IMR-90 (cell line): ENCODE results near the gene CENPI. TPM values are rescaled to one million over a fixed set of nuclear protein-coding genes. Genes with fewer than 3 reads are reported as not detected.

Experiments
- ATAC-seq: fragments of 200-7000 bp; cut with Tn5 transposase; 2 replicates; pipeline ENCODE4 v1.9.1; 2020; ENCODE audit warnings: low read depth, mild to moderate bottlenecking, moderate library complexity
- BruUV-seq: library from RNA; stranded (reverse); fragments of 400-500 nt; replicated peaks from 2 replicates; lab custom pipeline; 2021; lab: Mats Ljungman, UMichigan
- CTCF ChIA-PET: fragments of 300-600 bp; formaldehyde crosslinking; extraction: SDS; loops from one replicate; lab custom pipeline; 2021; ENCODE audit warnings: antibody characterized with exemption; lab: Yijun Ruan, JAX
- POLR2A ChIA-PET: fragments of 300-600 bp; sonication (Branson Sonifier 250); formaldehyde crosslinking; loops from one replicate; lab custom pipeline; 2022; ENCODE audit warnings: antibody characterized with exemption; ENCODE audit not compliant: unreplicated experiment; lab: Charles Lee
- DNase-seq: peaks from one replicate; pipeline ENCODE4 v3.0.0; 2013
- H2AFZ ChIP-seq: replicated peaks from 2 replicates; pipeline ENCODE3; 2013; ENCODE audit warnings: low read length, mild to moderate bottlenecking; ENCODE audit not compliant: poor library complexity
- H2AK5ac ChIP-seq: 2 replicates; pipeline ENCODE4 v1.6.1; 2013; ENCODE audit warnings: low read depth, low read length, inconsistent platforms
- H2AK9ac ChIP-seq: replicated peaks from 2 replicates; pipeline ENCODE3; 2013; ENCODE audit warnings: mild to moderate bottlenecking, low read depth, low read length, moderate library complexity; ENCODE audit not compliant: poor library complexity
- H2BK120ac ChIP-seq: 2 replicates; pipeline ENCODE4 v1.6.1; 2013; ENCODE audit warnings: low read depth, low read length, inconsistent platforms
- H2BK15ac ChIP-seq: 3 replicates; pipeline ENCODE4 v1.6.1; 2013; ENCODE audit warnings: low read depth, low read length, inconsistent platforms
- H2BK20ac ChIP-seq: 2 replicates; pipeline ENCODE4 v1.6.1; 2013; ENCODE audit warnings: low read depth, mild to moderate bottlenecking, inconsistent platforms, low read length, moderate library complexity
- H2BK5ac ChIP-seq: 2 replicates; pipeline ENCODE4 v1.6.1; 2013; ENCODE audit warnings: mild to moderate bottlenecking, low read depth, low read length, inconsistent platforms; ENCODE audit not compliant: poor library complexity, severe bottlenecking
- H3K14ac ChIP-seq: replicated peaks from 2 replicates; pipeline ENCODE4 v1.6.1; 2013; ENCODE audit warnings: low read depth, low read length, inconsistent platforms
- H3K18ac ChIP-seq: 2 replicates; pipeline ENCODE4 v1.6.1; 2013; ENCODE audit warnings: low read depth, low read length, control low read depth
- H3K23ac ChIP-seq: 2 replicates; pipeline ENCODE4 v1.6.1; 2013; ENCODE audit warnings: low read depth, low read length, inconsistent platforms
- H3K27ac ChIP-seq: 2 replicates; pipeline ENCODE4 v1.5.1; 2013; ENCODE audit warnings: mild to moderate bottlenecking, control low read depth, low read length; ENCODE audit not compliant: insufficient read depth
- H3K27me3 ChIP-seq: 2 replicates; pipeline ENCODE4 v1.6.1; 2013; ENCODE audit warnings: low read length; ENCODE audit not compliant: control insufficient read depth, insufficient read depth
- H3K36me3 ChIP-seq: 2 replicates; pipeline ENCODE4 v1.6.1; 2013; ENCODE audit warnings: low read length, mixed read lengths; ENCODE audit not compliant: control insufficient read depth, insufficient read depth
- H3K4ac ChIP-seq: 2 replicates; pipeline ENCODE4 v1.6.1; 2013; ENCODE audit warnings: low read depth, low read length, inconsistent platforms
- H3K4me1 ChIP-seq: 2 replicates; pipeline ENCODE4 v1.6.1; 2013; ENCODE audit warnings: low read length, mixed read lengths; ENCODE audit not compliant: control insufficient read depth, insufficient read depth
- H3K4me2 ChIP-seq: 2 replicates; pipeline ENCODE4 v1.6.1; 2013; ENCODE audit warnings: low read depth, mild to moderate bottlenecking, control low read depth, low read length, moderate library complexity
- H3K4me3 ChIP-seq: 2 replicates; pipeline ENCODE4 v1.5.1; 2013; ENCODE audit warnings: low read depth, mild to moderate bottlenecking, control low read depth, low read length, moderate library complexity; ENCODE audit not compliant: insufficient read depth
- H3K56ac ChIP-seq: 2 replicates; pipeline ENCODE4 v1.6.1; 2013; ENCODE audit warnings: low read length, inconsistent platforms; ENCODE audit not compliant: insufficient read depth; ENCODE audit errors: extremely low read depth
- H3K79me1 ChIP-seq, 2 experiments: 2 replicates each; pipeline ENCODE4 v1.6.1; 2013; ENCODE audit warnings: low read length in 2 of 2, inconsistent platforms in 1 of 2, low read depth in 1 of 2
- H3K9ac ChIP-seq: 2 replicates; pipeline ENCODE4 v1.6.1; 2013; ENCODE audit warnings: low read depth, low read length, control low read depth
- H3K9me1 ChIP-seq: 2 replicates; pipeline ENCODE4 v1.6.1; 2013; ENCODE audit warnings: low read length, inconsistent platforms; ENCODE audit not compliant: insufficient read depth
- H3K9me3 ChIP-seq: 2 replicates; pipeline ENCODE4 v1.6.1; 2013; ENCODE audit warnings: low read length; ENCODE audit not compliant: control insufficient read depth, insufficient read depth
- H4K20me1 ChIP-seq: 2 replicates; pipeline ENCODE4 v1.6.1; 2013; ENCODE audit warnings: low read length, inconsistent platforms; ENCODE audit not compliant: insufficient read depth
- H4K5ac ChIP-seq: 2 replicates; pipeline ENCODE4 v1.6.1; 2013; ENCODE audit warnings: mild to moderate bottlenecking, low read depth, low read length, control low read depth
- H4K8ac ChIP-seq, 2 experiments: 2 replicates each; pipeline ENCODE4 v1.6.1; 2013; ENCODE audit warnings: low read depth in 2 of 2, low read length in 2 of 2, control low read depth in 1 of 2, inconsistent platforms in 1 of 2
- H4K91ac ChIP-seq: 2 replicates; pipeline ENCODE4 v1.6.1; 2013; ENCODE audit warnings: low read depth, low read length, inconsistent platforms; ENCODE audit not compliant: insufficient read depth
- CEBPB ChIP-seq: IDR thresholded peaks from 2 replicates; pipeline ENCODE4 v1.6.1; 2012; ENCODE audit warnings: low read depth, low read length, improper control_type of control experiment
- FOS ChIP-seq: fragments of 150-350 bp; IDR thresholded peaks from 2 replicates; pipeline ENCODE4 v1.6.1; 2016; ENCODE audit warnings: low read depth, low read length
- MAZ ChIP-seq: IDR thresholded peaks from 2 replicates; pipeline ENCODE4 v1.6.1; 2012; ENCODE audit warnings: low read depth, mild to moderate bottlenecking, low read length, improper control_type of control experiment, moderate library complexity, borderline replicate concordance
- MXI1 ChIP-seq: IDR thresholded peaks from 2 replicates; pipeline ENCODE4 v1.6.1; 2012; ENCODE audit warnings: low read depth, mild to moderate bottlenecking, low read length, moderate library complexity, borderline replicate concordance
- POLR2A ChIP-seq: IDR thresholded peaks from 2 replicates; pipeline ENCODE4 v1.6.1; 2012; ENCODE audit warnings: mild to moderate bottlenecking, low read depth, low read length
- RAD21 ChIP-seq: IDR thresholded peaks from 2 replicates; pipeline ENCODE4 v1.6.1; 2012; ENCODE audit warnings: low read length, improper control_type of control experiment
- RFX5 ChIP-seq: IDR thresholded peaks from 2 replicates; pipeline ENCODE4 v1.8.0; 2012; ENCODE audit warnings: low read depth, mild to moderate bottlenecking, low read length, moderate library complexity
- WGBS, 2 experiments: methylation state at CpG; one replicate each; pipeline versions ENCODE4 v1.1.5 to v1.1.7; 2013; ENCODE audit warnings: missing lambda C conversion rate in 2 of 2; ENCODE audit not compliant: insufficient read length in 1 of 2; ENCODE audit errors: extremely low coverage in 2 of 2; 5-methylcytosine and 5-hydroxymethylcytosine counted together
- dilution Hi-C: fragments of 300-500 bp; cut with HindIII; formaldehyde crosslinking; loops from one replicate; pipeline ENCODE4 v1.14.3; 2018; ENCODE audit warnings: low sequenced_read_pairs; ENCODE audit not compliant: unreplicated experiment
- in situ Hi-C: fragments of 300-500 bp; cut with MboI; formaldehyde crosslinking; loops from 3 replicates; pipeline ENCODE4 v1.14.3; 2019; ENCODE audit warnings: low sequenced_read_pairs, inconsistent platforms, mixed read lengths
- intact Hi-C: fragments of 100-400 bp; cut with micrococcal nuclease; formaldehyde crosslinking; loops from 2 replicates; pipeline ENCODE4 v1.10.0; 2022
- polyA plus RNA-seq, 3 experiments: library from polyadenylated mRNA; depleted of rRNA; stranded (reverse); fragments of >200 nt; gene quantifications; 2 replicates each; pipeline ENCODE4 v1.2.3, GENCODE V29; 2012; ENCODE audit warnings: low replicate concordance in 1 of 3
- total RNA-seq: library from RNA; depleted of rRNA; stranded (reverse); fragments of >200 nt; gene quantifications from 2 replicates; pipeline ENCODE4 v1.2.3, GENCODE V29; 2012
- TF ChIP-seq, protein P1 (sequence below): fragments of 150-350 bp; IDR thresholded peaks from 2 replicates; pipeline ENCODE4 v1.6.1; 2016; ENCODE audit warnings: low read depth, mild to moderate bottlenecking, low read length, moderate library complexity, borderline replicate concordance
- TF ChIP-seq, protein P2 (sequence below): conservative IDR thresholded peaks from 2 replicates; pipeline ENCODE4 v1.5.1; 2012; ENCODE audit warnings: mild to moderate bottlenecking, low read depth, low read length, improper control_type of control experiment

Gene CENPI
- total and polyA plus RNA-seq, 2 of the 4 experiments (the other 2 are of a cell fraction): 5.5 to 24.2 TPM

DNA sequence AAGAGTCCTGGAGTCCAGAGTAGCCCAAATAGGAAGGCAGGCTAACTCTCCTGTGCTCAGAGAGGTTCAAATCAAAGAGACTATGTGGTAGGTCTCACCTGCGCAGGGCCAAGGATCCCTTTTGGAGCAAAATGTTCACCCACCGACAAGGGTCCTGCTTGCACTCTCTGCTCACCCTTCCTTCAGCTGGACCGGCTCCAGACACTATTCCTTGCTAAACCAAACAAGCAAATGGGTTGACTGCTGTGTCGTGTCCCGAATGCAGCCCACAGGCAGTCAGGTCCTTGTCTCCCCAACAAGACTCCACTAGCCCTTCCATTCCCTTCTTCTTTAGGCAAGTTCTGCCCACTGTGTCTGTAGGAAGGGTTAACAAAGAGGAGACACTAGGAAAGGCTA lies 46.9 kb upstream of the CENPI start:
- no peaks in the 10 kb centered on the region for H4K20me1 ChIP-seq
- no peaks in the 10 kb centered on the region for H3K9me3 ChIP-seq
- in situ Hi-C loops (no loop called here), intact Hi-C loops (no loop called here), dilution Hi-C loops (no loop called here)
- WGBS, 2 experiments: no CpG with 5 or more reads among the region's 5 CpGs
- H2AFZ ChIP-seq: peak overlapping the region; percentile 88
- no peak for ATAC-seq
- no peak for TF ChIP-seq FOS
- no peak for TF ChIP-seq CEBPB
- TF ChIP-seq RAD21: no peak
- TF ChIP-seq POLR2A: no peak
- TF ChIP-seq, protein P1, sequence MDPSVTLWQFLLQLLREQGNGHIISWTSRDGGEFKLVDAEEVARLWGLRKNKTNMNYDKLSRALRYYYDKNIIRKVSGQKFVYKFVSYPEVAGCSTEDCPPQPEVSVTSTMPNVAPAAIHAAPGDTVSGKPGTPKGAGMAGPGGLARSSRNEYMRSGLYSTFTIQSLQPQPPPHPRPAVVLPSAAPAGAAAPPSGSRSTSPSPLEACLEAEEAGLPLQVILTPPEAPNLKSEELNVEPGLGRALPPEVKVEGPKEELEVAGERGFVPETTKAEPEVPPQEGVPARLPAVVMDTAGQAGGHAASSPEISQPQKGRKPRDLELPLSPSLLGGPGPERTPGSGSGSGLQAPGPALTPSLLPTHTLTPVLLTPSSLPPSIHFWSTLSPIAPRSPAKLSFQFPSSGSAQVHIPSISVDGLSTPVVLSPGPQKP: no peak
- no peak for TF ChIP-seq MXI1
- TF ChIP-seq, protein P2, sequence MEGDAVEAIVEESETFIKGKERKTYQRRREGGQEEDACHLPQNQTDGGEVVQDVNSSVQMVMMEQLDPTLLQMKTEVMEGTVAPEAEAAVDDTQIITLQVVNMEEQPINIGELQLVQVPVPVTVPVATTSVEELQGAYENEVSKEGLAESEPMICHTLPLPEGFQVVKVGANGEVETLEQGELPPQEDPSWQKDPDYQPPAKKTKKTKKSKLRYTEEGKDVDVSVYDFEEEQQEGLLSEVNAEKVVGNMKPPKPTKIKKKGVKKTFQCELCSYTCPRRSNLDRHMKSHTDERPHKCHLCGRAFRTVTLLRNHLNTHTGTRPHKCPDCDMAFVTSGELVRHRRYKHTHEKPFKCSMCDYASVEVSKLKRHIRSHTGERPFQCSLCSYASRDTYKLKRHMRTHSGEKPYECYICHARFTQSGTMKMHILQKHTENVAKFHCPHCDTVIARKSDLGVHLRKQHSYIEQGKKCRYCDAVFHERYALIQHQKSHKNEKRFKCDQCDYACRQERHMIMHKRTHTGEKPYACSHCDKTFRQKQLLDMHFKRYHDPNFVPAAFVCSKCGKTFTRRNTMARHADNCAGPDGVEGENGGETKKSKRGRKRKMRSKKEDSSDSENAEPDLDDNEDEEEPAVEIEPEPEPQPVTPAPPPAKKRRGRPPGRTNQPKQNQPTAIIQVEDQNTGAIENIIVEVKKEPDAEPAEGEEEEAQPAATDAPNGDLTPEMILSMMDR: no peak
- no peak for TF ChIP-seq RFX5
- TF ChIP-seq MAZ: no peak
- H2BK5ac ChIP-seq: peak overlapping the region; percentile 64
- peak overlapping the region; percentile 93 for H2AK9ac ChIP-seq
- H3K4me2 ChIP-seq: peak overlapping the region; percentile 96
- CTCF ChIA-PET: no interaction called here
- H3K4me1 ChIP-seq: no peaks in the 10 kb centered on the region
- DNase-seq: no peak
- H3K79me1 ChIP-seq: peaks cover 0 to 8% of the 10 kb centered on the region in 2 experiments; a peak in 1 of 4 replicates
- no peaks in the 10 kb centered on the region for H3K27me3 ChIP-seq
- H2BK15ac ChIP-seq: peak overlapping the region; percentile 57; the same call in 1 of the 3 replicates
- peak overlapping the region; percentile 90 for H4K5ac ChIP-seq
- no TSS peak for BruUV-seq
- H4K8ac ChIP-seq: peak overlapping the region; percentile 75 to 94
- H3K56ac ChIP-seq: 0 out of 2 replicates have a peak overlapping the region, but pooled peaks have one; percentile 37
- H3K14ac ChIP-seq: peak overlapping the region; percentile 95
- peak overlapping the region; percentile 94 for H3K4ac ChIP-seq
- peak overlapping the region; percentile 79 for H3K9ac ChIP-seq
- H2BK20ac ChIP-seq: peak overlapping the region; percentile 36; the same call in 1 of the 2 replicates
- peak overlapping the region; percentile 67 for H3K27ac ChIP-seq
- H3K18ac ChIP-seq: peak overlapping the region; percentile 66
- POLR2A ChIA-PET: no interaction called here
- peak overlapping the region; percentile 87 for H3K23ac ChIP-seq
- no peaks in the 10 kb centered on the region for H3K36me3 ChIP-seq
- peak overlapping the region; percentile 72 for H4K91ac ChIP-seq
- H3K9me1 ChIP-seq: 0 out of 2 replicates have a peak, but pooled peaks cover 5% of the 10 kb centered on the region
- peak overlapping the region; percentile 82 for H3K4me3 ChIP-seq
- peak overlapping the region; percentile 85 for H2BK120ac ChIP-seq
- peak overlapping the region; percentile 78 for H2AK5ac ChIP-seq
